ENCODE data around the gene FCN1. TPM values are rescaled to one million over a fixed set of nuclear protein-coding genes. Genes with fewer than 3 reads are reported as not detected.

The FCN1 gene
- total RNA-seq, 1 donor from 2014 or later = not detected

DNA sequence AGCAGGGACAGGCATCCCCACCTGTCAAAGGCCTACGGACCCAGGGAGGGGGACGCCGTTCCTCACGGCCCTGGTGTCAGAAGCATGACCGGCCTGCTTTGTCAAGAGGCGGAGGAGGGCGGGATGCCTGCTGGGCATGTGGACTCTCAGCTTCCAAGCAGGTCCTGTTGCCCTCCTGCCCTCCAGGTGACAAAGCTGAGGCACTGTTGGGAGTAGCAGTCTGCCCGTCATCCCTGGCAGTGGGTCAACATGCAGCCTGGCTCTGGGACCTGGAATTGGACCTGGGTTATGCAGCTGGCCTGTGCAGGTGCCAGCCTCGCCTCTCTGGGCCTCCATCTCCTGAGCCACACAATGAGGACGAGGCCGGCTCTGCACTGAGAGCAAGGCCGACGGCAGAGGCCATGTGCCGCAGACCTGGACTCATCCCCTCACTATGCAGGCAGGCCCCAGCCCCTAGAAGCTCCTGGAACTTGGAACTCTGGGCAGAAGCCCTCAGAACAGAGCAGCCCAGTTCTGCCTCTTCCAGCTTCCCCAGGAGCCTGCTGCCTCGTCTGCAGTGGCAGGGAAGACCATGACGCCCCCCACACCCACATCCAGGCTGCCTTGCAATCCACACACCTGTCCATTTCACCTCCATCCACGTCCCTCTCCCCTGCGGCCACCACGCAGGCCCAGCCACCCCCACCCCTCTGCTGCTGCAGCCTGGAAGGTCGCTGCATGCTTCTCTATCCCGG is 20.8 kb upstream of the FCN1 start:
- Histone ChIP-seq H3K9me3 (no peaks in the 10 kb centered on the region), H3K4me3 (no peak overlapping the region), H3K27me3 (no peaks in the 10 kb centered on the region), H3K4me1 (no peaks in the 10 kb centered on the region), H3K36me3 (no peaks in the 10 kb centered on the region), H3K27ac (no peak overlapping the region)
- intact Hi-C loops (cut with DNase I) = no loop called here
- TF ChIP-seq, protein P1, sequence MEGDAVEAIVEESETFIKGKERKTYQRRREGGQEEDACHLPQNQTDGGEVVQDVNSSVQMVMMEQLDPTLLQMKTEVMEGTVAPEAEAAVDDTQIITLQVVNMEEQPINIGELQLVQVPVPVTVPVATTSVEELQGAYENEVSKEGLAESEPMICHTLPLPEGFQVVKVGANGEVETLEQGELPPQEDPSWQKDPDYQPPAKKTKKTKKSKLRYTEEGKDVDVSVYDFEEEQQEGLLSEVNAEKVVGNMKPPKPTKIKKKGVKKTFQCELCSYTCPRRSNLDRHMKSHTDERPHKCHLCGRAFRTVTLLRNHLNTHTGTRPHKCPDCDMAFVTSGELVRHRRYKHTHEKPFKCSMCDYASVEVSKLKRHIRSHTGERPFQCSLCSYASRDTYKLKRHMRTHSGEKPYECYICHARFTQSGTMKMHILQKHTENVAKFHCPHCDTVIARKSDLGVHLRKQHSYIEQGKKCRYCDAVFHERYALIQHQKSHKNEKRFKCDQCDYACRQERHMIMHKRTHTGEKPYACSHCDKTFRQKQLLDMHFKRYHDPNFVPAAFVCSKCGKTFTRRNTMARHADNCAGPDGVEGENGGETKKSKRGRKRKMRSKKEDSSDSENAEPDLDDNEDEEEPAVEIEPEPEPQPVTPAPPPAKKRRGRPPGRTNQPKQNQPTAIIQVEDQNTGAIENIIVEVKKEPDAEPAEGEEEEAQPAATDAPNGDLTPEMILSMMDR (IDR thresholded peaks at IDR 0.05) = no peak
- no peak for DNase-seq (ENCODE audit: low spot score in 2 of 2)

DNA sequence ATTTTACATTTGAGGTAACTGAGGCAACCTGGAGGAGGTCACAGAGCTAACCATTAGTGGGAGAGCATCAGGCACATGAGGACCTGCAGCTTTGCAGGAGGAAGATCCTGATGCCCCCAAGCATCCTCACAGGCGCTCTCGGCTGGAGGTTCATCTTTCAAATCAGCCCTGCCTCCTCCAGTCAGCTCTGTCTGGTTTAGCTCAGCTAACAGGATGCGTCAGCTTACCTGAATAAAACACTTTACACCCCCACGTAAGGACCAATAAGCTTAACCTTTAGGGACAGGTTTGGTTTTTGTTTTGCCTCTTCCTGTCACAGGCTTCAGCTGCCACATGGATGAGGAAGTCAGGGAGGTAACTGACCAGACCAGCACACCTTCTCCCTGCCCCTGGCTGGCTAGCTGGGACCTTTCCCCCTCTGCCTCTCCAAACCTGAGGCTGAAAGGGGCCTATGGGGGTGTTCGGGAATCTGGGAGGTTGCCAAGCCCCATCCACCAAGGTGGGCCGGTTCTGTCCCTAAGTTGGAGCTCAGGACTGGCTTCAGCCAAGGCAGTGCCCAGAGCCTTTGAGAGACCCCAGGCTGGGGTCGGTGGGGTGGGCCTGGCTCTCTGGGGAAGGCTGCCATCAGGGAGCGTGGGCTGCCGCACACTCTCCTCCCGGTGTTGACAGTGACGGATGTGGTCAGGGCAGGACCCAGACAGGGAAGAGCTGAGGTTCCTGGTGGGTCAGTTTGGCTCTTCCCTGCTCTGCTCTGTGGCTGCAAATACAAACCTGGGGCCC is 20.0 kb upstream of the FCN1 start:
- H3K27ac ChIP-seq = no peak overlapping the region
- TF ChIP-seq, protein P1 (IDR thresholded peaks at IDR 0.05) = no peak
- H3K27me3 ChIP-seq = no peaks in the 10 kb centered on the region
- no peak overlapping the region for H3K4me3 ChIP-seq
- H3K36me3 ChIP-seq = no peaks in the 10 kb centered on the region
- intact Hi-C loops (cut with DNase I) = no loop called here
- H3K9me3 ChIP-seq = no peaks in the 10 kb centered on the region
- DNase-seq (ENCODE audit: low spot score in 2 of 2) = no peak
- H3K4me1 ChIP-seq = no peaks in the 10 kb centered on the region

DNA sequence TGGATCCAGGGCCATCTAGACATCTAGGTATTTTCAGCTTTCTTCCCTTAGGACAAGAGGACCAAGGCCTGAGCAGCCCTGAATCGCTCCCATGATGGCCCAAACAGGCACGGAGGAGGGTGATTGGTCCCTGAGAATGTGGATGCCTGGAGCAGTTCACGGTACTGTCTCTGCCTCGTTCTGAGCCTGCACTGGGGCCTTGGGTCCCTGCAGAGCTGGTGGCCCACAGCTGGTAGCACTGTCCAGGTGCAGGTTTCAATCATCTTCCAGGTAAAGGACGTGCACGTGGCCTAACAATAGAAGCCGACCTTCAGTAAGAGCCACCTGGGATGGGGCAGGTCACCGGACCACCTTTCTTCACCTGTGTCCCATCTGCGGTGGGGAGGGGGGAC is 19.4 kb upstream of the FCN1 start:
- TF ChIP-seq, protein P1 (IDR thresholded peaks at IDR 0.05) = no peak
- no peaks in the 10 kb centered on the region for H3K36me3 ChIP-seq
- no peak for DNase-seq (ENCODE audit: low spot score in 2 of 2)
- intact Hi-C loops (cut with DNase I) = no loop called here
- no peaks in the 10 kb centered on the region for H3K4me1 ChIP-seq
- no peak overlapping the region for H3K27ac ChIP-seq
- H3K9me3 ChIP-seq = no peaks in the 10 kb centered on the region
- no peaks in the 10 kb centered on the region for H3K27me3 ChIP-seq
- H3K4me3 ChIP-seq = no peak overlapping the region

DNA sequence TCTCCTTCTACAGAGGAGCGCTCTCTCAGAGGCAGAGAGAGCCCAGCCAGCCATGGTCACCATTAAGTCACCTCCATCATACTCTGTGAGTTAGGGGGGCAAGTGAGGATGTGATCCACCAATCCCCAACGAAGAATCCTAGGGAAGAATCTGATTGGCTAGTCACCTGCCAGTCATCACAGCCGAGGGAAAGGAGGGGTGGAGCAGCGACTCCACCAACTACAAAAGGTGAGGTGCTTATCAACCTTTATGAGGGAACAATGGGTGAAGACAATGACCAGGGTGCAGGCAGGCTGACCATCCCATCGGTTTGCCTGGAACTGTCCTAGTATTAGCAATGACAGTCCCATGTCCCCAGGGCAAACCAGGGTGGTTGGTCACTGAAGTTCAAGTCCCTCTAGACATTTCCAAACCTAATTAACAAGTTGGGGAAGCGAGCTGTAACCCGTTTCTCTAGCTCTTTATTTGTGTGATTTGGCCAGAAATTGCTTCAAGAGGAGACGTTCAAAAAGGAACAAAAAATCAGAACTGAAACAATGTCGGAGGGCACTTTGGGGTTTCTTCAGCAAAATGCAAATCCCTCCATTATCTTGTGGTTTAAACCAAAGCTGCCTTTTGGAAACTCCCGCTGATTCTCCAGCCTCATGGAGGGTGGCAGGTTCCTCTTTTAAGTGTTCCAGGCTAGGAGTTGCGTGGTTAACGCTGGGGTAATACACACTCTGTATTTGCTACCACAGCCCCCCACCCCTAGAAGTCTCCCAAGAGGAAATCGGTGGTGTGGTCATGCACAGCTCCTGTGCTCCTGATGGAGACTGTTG is 18.8 kb upstream of the FCN1 start:
- no peak overlapping the region for H3K4me3 ChIP-seq
- no peaks in the 10 kb centered on the region for H3K36me3 ChIP-seq
- no peaks in the 10 kb centered on the region for H3K9me3 ChIP-seq
- no peak overlapping the region for H3K27ac ChIP-seq
- no peaks in the 10 kb centered on the region for H3K4me1 ChIP-seq
- H3K27me3 ChIP-seq = no peaks in the 10 kb centered on the region
- no peak for DNase-seq (ENCODE audit: low spot score in 2 of 2)
- intact Hi-C loops (cut with DNase I) = no loop called here
- TF ChIP-seq, protein P1 (IDR thresholded peaks at IDR 0.05) = no peak

DNA sequence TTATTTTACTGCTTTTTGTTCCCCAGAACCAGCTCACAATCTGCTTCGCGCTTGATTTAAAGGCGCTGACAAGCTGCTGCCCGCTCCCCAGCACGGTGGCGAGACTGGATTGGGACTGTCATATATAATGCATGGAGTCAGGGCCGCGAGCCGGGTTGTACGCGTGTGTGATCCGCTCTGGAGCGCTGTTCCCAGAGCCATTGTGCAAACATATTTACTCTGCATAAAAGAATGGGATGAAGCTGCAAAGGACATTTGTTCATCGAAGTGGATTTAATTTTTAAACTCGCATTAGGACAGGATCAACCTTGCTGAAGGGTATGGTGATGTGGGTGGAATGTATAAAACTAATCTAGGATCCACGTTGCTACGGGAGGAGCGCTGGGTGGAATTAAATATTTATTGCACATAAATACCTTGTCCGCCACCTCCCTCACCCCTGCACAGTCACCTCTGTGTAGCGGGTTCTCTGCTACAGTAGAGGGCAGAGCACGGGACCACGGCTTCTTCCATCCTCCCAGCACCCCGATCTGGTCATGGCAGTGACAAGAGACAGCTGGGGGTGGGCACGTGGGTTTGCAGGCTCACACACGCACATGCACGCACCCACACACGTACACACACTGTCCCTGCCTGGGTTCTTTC is 18.1 kb upstream of the FCN1 start:
- DNase-seq (ENCODE audit: low spot score in 2 of 2) = no peak
- Histone ChIP-seq H3K4me3 (no peak overlapping the region), H3K9me3 (no peaks in the 10 kb centered on the region), H3K4me1 (no peaks in the 10 kb centered on the region), H3K27ac (no peak overlapping the region), H3K27me3 (no peaks in the 10 kb centered on the region), H3K36me3 (no peaks in the 10 kb centered on the region)
- intact Hi-C loops (cut with DNase I) = no loop called here
- TF ChIP-seq, protein P1 (IDR thresholded peaks at IDR 0.05) = no peak

Measured in ascending aorta (tissue), 2 donors.